ENCODE results near the gene ANKRD13A.
"Not testable (repeated sequence)": the region's sequence is repeated elsewhere in the genome, so short reads cannot be mapped to it uniquely, and the experiment has no call there.

ANKRD13A gene

GRCh38 chr12:110007881-110008280 lies 8.7 kb downstream of the ANKRD13A start:
- DNase-seq (ENCODE audit: low read depth in 2 of 2), result no peak

GRCh38 chr12:110008681-110009398 lies 9.6 kb downstream of the ANKRD13A start:
- DNase-seq (ENCODE audit: low read depth in 2 of 2), result not testable (repeated sequence)

- DNase-seq (ENCODE audit: low read depth in 2 of 2), result no peak
Measured at GRCh38 chr12:110010853-110011723, 11.9 kb downstream of the ANKRD13A start.

- no peak for DNase-seq (ENCODE audit: low read depth in 2 of 2)
Measured at GRCh38 chr12:110012137-110012536, 12.9 kb downstream of the ANKRD13A start.

GRCh38 chr12:110012659-110013058 lies 13.4 kb downstream of the ANKRD13A start:
- no peak for DNase-seq (ENCODE audit: low read depth in 2 of 2)

GRCh38 chr12:110015132-110015531 lies 15.9 kb downstream of the ANKRD13A start:
- DNase-seq (ENCODE audit: low read depth in 2 of 2), result no peak

GRCh38 chr12:110020956-110021355 lies 21.7 kb downstream of the ANKRD13A start:
- DNase-seq (ENCODE audit: low read depth in 2 of 2), result no peak

GRCh38 chr12:110023059-110023980 lies 24.1 kb downstream of the ANKRD13A start:
- no peak for DNase-seq (ENCODE audit: low read depth in 2 of 2)

- DNase-seq (ENCODE audit: low read depth in 2 of 2), result no peak
Measured at GRCh38 chr12:110024051-110024450, 24.8 kb downstream of the ANKRD13A start.

- DNase-seq (ENCODE audit: low read depth in 2 of 2), result no peak
Measured at GRCh38 chr12:110028323-110028722, 29.1 kb downstream of the ANKRD13A start.

- no peak for DNase-seq (ENCODE audit: low read depth in 2 of 2)
Measured at GRCh38 chr12:110029290-110029815, 30.1 kb downstream of the ANKRD13A start.

GRCh38 chr12:110033888-110034287 lies 34.7 kb downstream of the ANKRD13A start:
- no peak for DNase-seq (ENCODE audit: low read depth in 2 of 2)

GRCh38 chr12:110035534-110036104 lies 36.4 kb downstream of the ANKRD13A start:
- DNase-seq (ENCODE audit: low read depth in 2 of 2), result no peak

- DNase-seq (ENCODE audit: low read depth in 2 of 2), result no peak
Measured at GRCh38 chr12:110037315-110037714, 38.1 kb downstream of the ANKRD13A start.

GRCh38 chr12:110038741-110039084 lies 39.5 kb downstream of the ANKRD13A start:
- DNase-seq (ENCODE audit: low read depth in 2 of 2), result no peak

GRCh38 chr12:110039085-110039807 lies 40.0 kb downstream of the ANKRD13A start:
- DNase-seq (ENCODE audit: low read depth in 2 of 2), result no peak

GRCh38 chr12:110042264-110042663 lies 43.0 kb downstream of the ANKRD13A start:
- no peak for DNase-seq (ENCODE audit: low read depth in 2 of 2)

- DNase-seq (ENCODE audit: low read depth in 2 of 2), result no peak
Measured at GRCh38 chr12:110046451-110047187, 47.4 kb downstream of the ANKRD13A start.

- no peak for DNase-seq (ENCODE audit: low read depth in 2 of 2)
Measured at GRCh38 chr12:110047297-110047940, 48.2 kb downstream of the ANKRD13A start.

All from activated CD8-positive, alpha-beta memory T cell treated with anti-CD3 and anti-CD28 coated beads for 4 hours (primary cell).